Stimulated activated naive B cell treated with anti-CD40 and anti-IgM and Interleukin-4, amounts not matched to agents 10 μg/mL and 1 μg/mL and 100 μg/mL, for 72 hours (primary cell): ENCODE results near the gene HNRNPF.
A peak's percentile ranks its signal among the peaks of the same experiment; 100 is the strongest.
"Not testable (repeated sequence)": the region's sequence is repeated elsewhere in the genome, so short reads cannot be mapped to it uniquely, and the experiment has no call there.

Experiments used
- ATAC-seq, 2 donors: fragments of 150-1000 bp; cut with Tn5 transposase; replicated peaks; 2 replicates each; pipeline ENCODE4 v1.10.0; 2021; ENCODE audit warnings: moderate library complexity in 1 of 2
- DNase-seq: peaks from one replicate; pipeline ENCODE4 v3.0.0; 2021
- H3K27ac Mint-ChIP-seq: one replicate; pipeline ENCODE4 v1.8.0; 2022; ENCODE audit warnings: mild to moderate bottlenecking, mixed read lengths
- H3K27me3 Mint-ChIP-seq, 2 donors: one replicate each; pipeline ENCODE4 v1.8.0; 2022; ENCODE audit warnings: mixed read lengths in 2 of 2
- H3K36me3 Mint-ChIP-seq, 2 donors: one replicate each; pipeline ENCODE4 v1.8.0; 2022; ENCODE audit warnings: mixed read lengths in 2 of 2, mild to moderate bottlenecking in 1 of 2
- H3K4me1 Mint-ChIP-seq, 2 donors: one replicate each; pipeline ENCODE4 v1.8.0; 2022; ENCODE audit warnings: mixed read lengths in 2 of 2, mild to moderate bottlenecking in 1 of 2
- H3K4me3 Mint-ChIP-seq, 2 donors: one replicate each; pipeline ENCODE4 v1.8.0; 2022; ENCODE audit warnings: mild to moderate bottlenecking in 2 of 2, mixed read lengths in 2 of 2, moderate library complexity in 1 of 2
- H3K9me3 Mint-ChIP-seq, 2 donors: one replicate each; pipeline ENCODE4 v1.8.0; 2022; ENCODE audit warnings: mixed read lengths in 2 of 2, mild to moderate bottlenecking in 1 of 2

Gene HNRNPF, protein sequence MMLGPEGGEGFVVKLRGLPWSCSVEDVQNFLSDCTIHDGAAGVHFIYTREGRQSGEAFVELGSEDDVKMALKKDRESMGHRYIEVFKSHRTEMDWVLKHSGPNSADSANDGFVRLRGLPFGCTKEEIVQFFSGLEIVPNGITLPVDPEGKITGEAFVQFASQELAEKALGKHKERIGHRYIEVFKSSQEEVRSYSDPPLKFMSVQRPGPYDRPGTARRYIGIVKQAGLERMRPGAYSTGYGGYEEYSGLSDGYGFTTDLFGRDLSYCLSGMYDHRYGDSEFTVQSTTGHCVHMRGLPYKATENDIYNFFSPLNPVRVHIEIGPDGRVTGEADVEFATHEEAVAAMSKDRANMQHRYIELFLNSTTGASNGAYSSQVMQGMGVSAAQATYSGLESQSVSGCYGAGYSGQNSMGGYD

DNA sequence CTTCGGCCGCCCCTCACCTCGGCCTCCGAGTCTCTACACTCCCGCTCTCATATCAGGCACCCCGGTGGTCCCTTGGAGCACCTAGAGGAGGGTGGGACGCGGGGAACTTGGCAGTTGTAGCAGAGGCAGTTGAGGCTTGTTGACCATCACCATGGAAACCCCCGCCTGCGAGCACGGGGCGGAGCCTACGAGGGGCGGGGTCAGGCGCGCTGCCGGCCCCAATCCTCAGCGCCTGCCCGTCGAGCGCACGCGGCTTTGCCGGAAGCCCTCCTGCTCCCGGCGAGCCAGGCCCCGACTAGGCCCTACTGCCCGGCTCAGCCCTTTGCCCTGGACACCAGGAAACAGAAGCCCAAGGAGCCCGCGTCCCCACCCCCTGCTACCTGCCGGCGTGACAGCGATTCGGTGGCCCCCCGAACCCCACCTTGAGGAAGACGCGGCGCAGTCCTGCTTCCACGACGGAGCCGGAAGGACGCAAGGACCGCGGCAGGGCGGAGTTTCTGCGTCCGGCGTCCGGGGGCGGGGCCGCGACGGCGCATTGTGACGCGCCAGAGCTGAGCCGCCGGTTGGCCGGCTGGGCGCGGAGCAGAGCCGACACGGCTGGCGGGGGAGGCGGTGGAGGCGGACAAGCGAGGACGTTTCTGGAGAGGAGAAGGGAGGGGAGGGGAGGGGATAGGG, at the start of gene HNRNPF:
Gene HNRNPF (minus strand): TSS at position 477 of the 675 bp plus-strand sequence. CDS start 21,302 bp downstream, outside the sequence.
- peak within 1 kb of the TSS; percentile 99 for H3K27ac Mint-ChIP-seq
- peaks cover 13 to 52% of the 10 kb centered on the region in 2 donors for H3K4me1 Mint-ChIP-seq
- H3K9me3 Mint-ChIP-seq: no peaks in the 10 kb centered on the region
- H3K4me3 Mint-ChIP-seq: peak within 1 kb of the TSS; percentile 94 to 96
- peaks cover 26 to 34% of the 10 kb centered on the region in 2 donors for H3K36me3 Mint-ChIP-seq
- H3K27me3 Mint-ChIP-seq: no peaks in the 10 kb centered on the region
- peak; percentile 78 to 80 for ATAC-seq
- DNase-seq: peak; percentile 94

DNA sequence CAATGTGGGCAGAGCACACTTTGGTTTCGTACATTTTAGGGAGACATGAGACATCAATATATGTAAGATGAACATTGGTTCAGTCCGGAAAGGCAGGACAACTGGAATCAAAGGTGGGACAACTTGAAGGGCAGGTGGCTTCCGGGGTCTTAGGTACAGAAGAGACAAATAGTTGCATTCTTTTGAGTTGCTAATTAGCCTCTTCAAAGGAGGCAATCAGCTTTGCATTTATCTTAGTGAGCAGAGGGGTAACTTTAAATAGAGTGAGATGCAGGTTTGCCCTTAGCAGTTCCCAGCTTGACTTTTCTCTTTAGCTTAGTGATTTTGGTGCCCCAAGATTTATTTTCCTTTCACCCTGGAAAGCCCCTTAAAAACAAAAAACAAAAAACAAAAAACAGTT, 49.2 kb upstream of the HNRNPF start:
- Mint-ChIP-seq H3K36me3 (peaks cover 4% of the 10 kb centered on the region in 2 donors), H3K9me3 (no peaks in the 10 kb centered on the region), H3K4me3 (no peak overlapping the region), H3K27ac (no peak overlapping the region), H3K27me3 (no peaks in the 10 kb centered on the region), H3K4me1 (peaks cover 14 to 48% of the 10 kb centered on the region in 2 donors)
- no peak for DNase-seq
- ATAC-seq: no peak

DNA sequence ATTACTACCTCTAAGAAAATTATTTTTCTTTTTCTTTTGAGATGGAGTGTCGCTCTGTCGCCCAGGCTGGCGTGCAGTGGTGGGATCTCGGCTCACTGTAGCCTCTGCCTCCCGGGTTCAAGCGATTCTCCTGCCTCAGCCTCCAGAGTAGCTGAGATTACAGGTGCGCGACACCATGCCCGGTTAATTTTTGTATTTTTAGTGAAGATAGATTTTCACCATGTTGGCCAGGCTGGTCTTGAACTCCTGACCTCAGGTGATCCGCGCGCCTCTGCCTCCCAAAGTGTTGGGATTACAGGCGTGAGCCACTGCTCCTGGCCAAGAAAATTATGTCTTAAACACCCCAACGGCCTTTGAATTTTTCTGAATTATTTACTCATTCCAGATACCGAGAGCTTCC, 47.6 kb upstream of the HNRNPF start:
- H3K9me3 Mint-ChIP-seq, DNase-seq, H3K36me3 Mint-ChIP-seq, H3K27me3 Mint-ChIP-seq, ATAC-seq, H3K27ac Mint-ChIP-seq: not testable (repeated sequence)
- Mint-ChIP-seq H3K4me1 (peaks cover 26 to 58% of the 10 kb centered on the region in 2 donors), H3K4me3 (peak overlapping the region in 1 of 2 donors; percentile 96)

DNA sequence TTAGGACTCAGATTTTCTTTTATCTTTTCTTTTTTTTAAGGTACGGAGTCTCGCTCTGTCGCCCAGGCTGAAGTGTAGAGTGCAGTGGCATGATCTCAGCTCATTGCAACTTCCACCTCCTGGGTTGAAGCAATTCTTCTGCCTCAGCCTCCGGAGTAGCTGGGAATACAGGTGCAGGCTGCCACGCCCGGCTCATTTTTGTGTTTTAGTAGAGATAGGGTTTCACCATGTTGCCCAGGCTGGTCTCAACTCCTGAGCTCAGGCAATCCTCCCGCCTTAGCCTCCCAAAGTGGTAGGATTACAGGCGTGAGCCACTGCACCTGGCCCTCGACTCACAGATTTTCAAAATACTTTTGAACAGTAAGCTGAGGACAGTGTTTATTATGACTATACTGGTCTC, 45.0 kb upstream of the HNRNPF start:
- Mint-ChIP-seq H3K27ac (peak overlapping the region; percentile 97), H3K4me3 (peak overlapping the region; percentile 96), H3K4me1 (peaks cover 25 to 59% of the 10 kb centered on the region in 2 donors)
- not testable (repeated sequence) for H3K36me3 Mint-ChIP-seq, DNase-seq, H3K9me3 Mint-ChIP-seq, ATAC-seq, H3K27me3 Mint-ChIP-seq

DNA sequence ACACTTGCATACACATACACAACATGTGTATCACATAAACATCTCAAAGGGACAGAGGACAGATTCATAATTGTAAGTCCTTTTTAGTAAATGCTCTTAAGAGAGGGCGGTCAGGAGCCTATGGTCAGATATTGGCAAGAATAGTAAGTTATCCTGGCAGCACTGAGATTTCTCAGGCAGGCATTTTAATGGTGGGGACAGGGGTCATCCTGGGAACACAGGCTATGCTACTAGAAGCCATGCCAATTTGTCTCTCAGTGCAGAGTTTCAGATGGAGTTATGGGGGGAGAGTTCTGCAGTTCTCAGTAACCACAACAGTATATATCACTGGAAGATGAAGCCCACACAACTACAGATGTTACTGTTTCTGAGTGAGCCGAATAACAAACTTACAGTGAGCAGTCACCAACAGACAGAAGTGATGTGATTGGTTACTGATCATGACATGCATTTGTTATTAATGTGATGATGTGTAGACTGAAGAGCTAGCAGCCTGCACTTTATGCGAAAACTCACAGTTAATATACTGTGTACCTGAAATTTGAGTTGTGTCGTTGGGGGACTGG, 44.4 kb upstream of the HNRNPF start:
- peaks cover 23 to 58% of the 10 kb centered on the region in 2 donors for H3K4me1 Mint-ChIP-seq

DNA sequence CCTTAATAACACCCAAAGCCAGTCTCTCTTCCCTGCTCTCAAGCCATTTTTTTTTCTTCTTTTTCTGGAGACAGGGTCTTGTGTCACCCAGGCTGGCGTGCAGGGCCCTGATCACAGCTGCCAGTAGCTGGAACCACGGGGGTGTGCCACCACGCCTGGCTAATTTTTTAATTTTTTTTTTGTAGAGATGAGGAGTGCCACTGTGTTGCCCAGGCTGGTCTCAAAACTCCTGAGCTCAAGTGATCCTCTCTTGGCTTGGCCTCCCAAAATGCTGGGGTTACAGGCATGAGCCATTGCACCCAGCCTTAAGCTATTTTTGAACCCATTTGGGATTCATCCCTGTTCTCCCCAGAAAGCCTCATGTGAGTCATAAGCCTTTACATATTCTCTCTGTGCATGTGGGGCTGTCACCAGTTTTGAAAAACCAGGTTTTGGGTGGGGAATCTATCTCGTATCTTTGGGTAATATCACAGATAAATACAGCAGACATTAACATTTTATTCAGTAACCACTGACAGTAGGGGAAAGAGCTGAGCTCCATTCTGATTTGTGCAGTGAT, 43.4 kb upstream of the HNRNPF start:
- no peak for DNase-seq
- Mint-ChIP-seq H3K36me3 (peaks cover 4 to 6% of the 10 kb centered on the region in 2 donors), H3K4me1 (peaks cover 21 to 53% of the 10 kb centered on the region in 2 donors), H3K27me3 (no peaks in the 10 kb centered on the region), H3K4me3 (peak overlapping the region; percentile 31 to 78), H3K9me3 (no peaks in the 10 kb centered on the region), H3K27ac (peak overlapping the region; percentile 97)
- ATAC-seq: no peak

More for the DNA sequence above, 44.4 kb upstream of the HNRNPF start:
- H3K4me3 Mint-ChIP-seq: peak overlapping the region; percentile 52 to 78
- H3K36me3 Mint-ChIP-seq: peaks cover 4% of the 10 kb centered on the region in 2 donors
- ATAC-seq (peak; percentile 39 to 42), DNase-seq (peak; percentile 18)
- H3K27ac Mint-ChIP-seq: peak overlapping the region; percentile 97
- H3K27me3 Mint-ChIP-seq: no peaks in the 10 kb centered on the region
- H3K9me3 Mint-ChIP-seq: no peaks in the 10 kb centered on the region

DNA sequence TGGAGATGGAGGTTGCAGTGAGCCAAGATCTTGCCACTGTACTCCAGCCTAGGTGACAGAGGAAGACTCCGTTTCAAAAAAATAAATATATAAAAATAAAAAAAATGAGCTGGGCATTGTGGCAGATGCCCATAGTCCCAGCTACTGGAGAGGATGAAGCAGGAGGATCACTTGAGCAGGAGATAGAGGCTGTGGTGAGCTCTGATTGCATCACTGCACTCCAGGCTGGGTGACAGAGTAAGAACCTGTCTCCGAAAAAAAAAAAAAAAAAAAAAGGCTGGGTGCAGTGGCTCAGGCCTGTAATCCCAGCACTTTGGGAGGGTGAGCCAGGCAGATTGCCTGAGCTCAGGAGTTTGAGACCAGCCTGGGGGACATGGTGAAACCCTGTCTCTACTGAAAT, 39.8 kb upstream of the HNRNPF start:
- Mint-ChIP-seq H3K27ac (no peak overlapping the region), H3K4me3 (no peak overlapping the region)
- ATAC-seq: no peak

DNA sequence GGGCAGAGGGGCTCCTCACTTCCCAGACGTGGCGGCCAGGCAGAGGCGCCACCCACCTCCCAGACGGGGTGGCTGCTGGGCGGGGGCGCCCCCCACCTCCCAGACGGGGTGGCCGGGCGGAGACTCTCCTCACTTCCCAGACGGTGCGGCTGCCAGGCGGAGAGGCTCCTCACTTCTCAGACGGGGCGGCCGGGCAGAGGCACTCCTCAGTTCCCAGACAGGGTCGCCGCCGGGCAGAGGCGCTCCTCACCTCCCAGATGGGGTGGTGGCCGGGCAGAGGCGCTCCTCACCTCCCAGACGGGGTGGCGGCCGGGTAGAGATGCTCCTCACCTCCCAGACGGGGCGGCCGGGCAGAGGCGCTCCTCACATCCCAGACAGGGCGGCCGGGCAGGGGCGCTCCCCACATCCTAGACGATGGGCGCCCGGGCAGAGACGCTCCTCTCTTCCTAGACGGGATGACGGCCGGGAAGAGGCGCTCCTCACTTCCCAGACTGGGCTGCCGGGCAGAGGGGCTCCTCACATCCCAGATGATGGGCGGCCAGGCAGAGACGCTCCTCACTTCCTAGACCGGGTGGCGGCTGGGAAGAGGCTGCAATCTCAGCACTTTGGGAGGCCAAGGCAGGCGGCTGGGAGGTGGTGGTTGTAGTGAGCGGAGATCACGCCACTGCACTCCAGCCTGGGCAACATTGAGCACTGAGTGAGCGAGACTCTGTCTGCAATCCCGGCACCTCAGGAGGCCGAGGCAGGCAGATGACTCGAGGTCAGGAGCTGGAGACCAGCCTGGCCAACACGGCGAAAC, 37.4 kb upstream of the HNRNPF start:
- not testable (repeated sequence) for ATAC-seq, H3K9me3 Mint-ChIP-seq, H3K4me3 Mint-ChIP-seq, H3K4me1 Mint-ChIP-seq, DNase-seq, H3K27ac Mint-ChIP-seq, H3K27me3 Mint-ChIP-seq
- H3K36me3 Mint-ChIP-seq: peaks cover 17% of the 10 kb centered on the region in 2 donors

More for the DNA sequence above, 39.8 kb upstream of the HNRNPF start:
- no peaks in the 10 kb centered on the region for H3K27me3 Mint-ChIP-seq
- peaks cover 19 to 23% of the 10 kb centered on the region in 2 donors for H3K4me1 Mint-ChIP-seq
- DNase-seq: no peak
- peaks cover 17% of the 10 kb centered on the region in 2 donors for H3K36me3 Mint-ChIP-seq
- peaks cover 0 to 2% of the 10 kb centered on the region in 2 donors for H3K9me3 Mint-ChIP-seq

DNA sequence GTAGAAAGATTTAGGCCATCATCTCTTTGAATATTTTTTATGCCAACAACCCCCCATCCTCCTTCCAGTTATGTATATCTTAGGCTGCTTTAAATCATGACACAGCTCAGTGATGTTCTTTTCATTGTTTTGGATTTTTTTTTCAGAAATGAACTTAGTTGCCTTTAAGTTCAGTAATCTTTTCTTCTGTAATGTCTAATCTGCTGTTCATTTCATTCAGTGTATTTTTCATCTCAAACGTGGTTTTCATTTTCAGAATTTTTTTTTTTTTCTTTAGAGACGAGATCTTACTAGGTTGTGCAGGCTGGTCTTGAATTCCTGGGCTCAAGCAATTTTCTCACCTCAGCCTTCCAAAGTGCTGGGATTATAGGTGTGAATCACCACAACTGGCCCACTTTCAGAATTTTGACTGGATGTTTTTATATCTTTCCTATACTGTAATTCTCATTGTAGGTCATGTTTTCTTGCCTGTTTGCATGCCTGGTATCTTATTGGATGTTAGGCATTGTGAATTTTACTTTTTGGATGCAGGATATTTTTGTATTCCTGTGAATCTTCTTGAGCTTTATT, 36.0 kb upstream of the HNRNPF start:
- peaks cover 0 to 8% of the 10 kb centered on the region in 2 donors for H3K4me1 Mint-ChIP-seq
- H3K27ac Mint-ChIP-seq: no peak overlapping the region
- peaks cover 17% of the 10 kb centered on the region in 2 donors for H3K36me3 Mint-ChIP-seq
- DNase-seq (no peak), ATAC-seq (no peak)
- no peaks in the 10 kb centered on the region for H3K27me3 Mint-ChIP-seq
- peaks cover 0 to 2% of the 10 kb centered on the region in 2 donors for H3K9me3 Mint-ChIP-seq
- H3K4me3 Mint-ChIP-seq: no peak overlapping the region

DNA sequence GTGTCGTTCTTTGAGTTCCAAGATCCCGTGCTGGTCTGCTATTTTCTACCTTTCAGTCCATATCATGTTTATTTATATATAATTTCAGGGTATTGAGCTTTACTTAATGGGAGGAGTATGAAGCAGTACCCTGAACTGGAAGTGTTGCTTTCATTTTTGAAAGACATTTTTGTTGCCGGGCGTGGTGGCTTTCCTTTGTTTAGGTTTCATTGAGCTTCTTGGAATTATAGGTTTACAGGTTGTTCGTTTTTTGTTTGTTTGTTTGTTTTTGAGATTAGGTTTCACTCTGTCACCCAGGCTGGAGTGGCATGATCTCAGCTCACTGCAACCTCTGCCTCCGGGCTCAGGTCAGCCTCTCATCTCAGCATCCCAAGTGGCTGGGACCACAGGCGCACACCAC, 35.3 kb upstream of the HNRNPF start:
- H3K4me1 Mint-ChIP-seq: peaks cover 3 to 14% of the 10 kb centered on the region in 2 donors
- peaks cover 17% of the 10 kb centered on the region in 2 donors for H3K36me3 Mint-ChIP-seq
- ATAC-seq (no peak), DNase-seq (no peak)
- no peaks in the 10 kb centered on the region for H3K27me3 Mint-ChIP-seq
- H3K27ac Mint-ChIP-seq: no peak overlapping the region
- H3K4me3 Mint-ChIP-seq: no peak overlapping the region
- peaks cover 0 to 2% of the 10 kb centered on the region in 2 donors for H3K9me3 Mint-ChIP-seq

DNA sequence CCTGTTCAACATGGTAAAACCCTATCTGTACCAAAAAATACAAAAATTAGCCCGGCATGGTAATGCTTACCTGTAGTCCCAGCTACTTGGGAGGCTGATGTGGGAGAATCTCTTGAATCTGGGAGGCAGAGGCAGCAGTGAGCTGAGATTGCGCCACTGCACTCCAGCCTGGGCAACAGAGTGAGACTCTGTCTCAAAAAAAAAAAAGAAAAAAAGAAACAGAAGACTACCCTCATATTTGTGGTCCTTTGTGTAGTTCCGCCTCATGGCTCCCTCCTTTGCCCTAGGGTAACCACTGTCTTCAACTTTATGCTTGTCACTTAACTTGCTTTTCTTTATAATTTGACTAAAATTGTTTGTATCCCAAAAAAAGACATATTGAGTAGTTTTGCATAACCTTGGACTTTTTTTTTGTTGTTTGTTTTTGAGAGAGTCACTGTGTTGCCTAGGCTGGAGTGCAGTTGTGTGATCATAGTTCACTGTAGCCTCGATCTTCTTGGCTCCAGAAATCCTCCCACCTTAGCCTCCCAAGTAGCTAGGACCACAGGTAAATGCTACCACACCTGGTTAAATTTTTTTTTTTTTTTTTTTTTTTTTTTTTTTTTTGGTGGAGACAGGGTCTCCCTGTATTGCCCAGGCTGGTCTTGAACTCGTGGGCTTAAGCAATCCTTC, 31.6 kb upstream of the HNRNPF start:
- ATAC-seq (no peak), DNase-seq (no peak)
- Mint-ChIP-seq H3K27ac (no peak overlapping the region), H3K4me3 (no peak overlapping the region), H3K9me3 (no peaks in the 10 kb centered on the region), H3K27me3 (no peaks in the 10 kb centered on the region), H3K36me3 (peaks cover 13 to 14% of the 10 kb centered on the region in 2 donors), H3K4me1 (peaks cover 14 to 38% of the 10 kb centered on the region in 2 donors)

DNA sequence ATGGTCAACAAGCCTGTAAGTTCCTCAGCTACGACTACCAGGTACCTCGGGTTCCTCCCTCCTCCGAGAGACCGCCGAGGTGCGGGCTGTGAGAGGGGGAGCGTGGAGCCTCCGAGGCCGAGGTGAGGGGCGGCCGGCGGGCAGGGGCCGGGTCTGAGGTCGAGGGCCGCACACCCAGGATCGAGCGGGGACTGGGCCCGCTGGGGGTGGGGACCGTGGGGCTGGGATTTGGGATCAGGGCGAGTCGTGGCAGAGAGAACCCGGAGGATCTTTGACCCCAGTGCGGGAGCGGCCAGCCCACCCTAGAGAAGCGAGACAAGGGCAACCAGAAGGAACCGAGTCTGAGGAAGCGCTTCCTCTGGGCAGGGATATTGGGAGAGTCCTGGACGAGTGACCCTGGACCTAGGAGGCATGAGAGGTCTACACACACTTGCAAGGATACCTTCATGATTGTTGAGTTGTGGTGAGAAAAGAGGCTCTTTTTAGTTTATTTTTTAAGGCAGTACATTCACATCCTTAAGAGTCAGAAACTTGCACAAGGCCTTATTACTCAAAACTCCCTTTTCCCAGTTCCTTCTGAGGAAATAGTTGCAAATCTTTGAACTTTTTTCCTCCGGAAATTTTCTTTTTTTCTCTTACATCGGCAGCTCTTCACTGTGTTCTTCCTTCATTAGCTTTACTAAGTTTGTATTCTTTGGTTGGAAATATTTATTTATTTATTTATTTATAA, 28.3 kb upstream of the HNRNPF start:
- Mint-ChIP-seq H3K27ac (peak overlapping the region; percentile 99), H3K4me1 (peaks cover 17 to 38% of the 10 kb centered on the region in 2 donors), H3K27me3 (no peaks in the 10 kb centered on the region), H3K4me3 (peak overlapping the region; percentile 98 to 99), H3K9me3 (no peaks in the 10 kb centered on the region), H3K36me3 (peaks cover 6 to 8% of the 10 kb centered on the region in 2 donors)
- ATAC-seq: peak in 1 of 2 donors; percentile 90
- no peak for DNase-seq
